IPS-NIHi11 (cell line): ENCODE results near the gene SYT8.
"Not testable (repeated sequence)": the region's sequence is repeated elsewhere in the genome, so short reads cannot be mapped to it uniquely, and the experiment has no call there.

Source experiments
- DNase-seq: peaks from one replicate; pipeline ENCODE4 v3.0.0; 2012; ENCODE audit warnings: mixed read lengths, low spot score

SYT8 gene

GRCh38 chr11:1834779-1835670 is at the start of gene SYT8:
Gene SYT8, plus strand, starts transcription at chr11:1834990. Its CDS starts 116 bp downstream, at chr11:1835106.
- DNase-seq: no peak

GRCh38 chr11:1785749-1786413 is 48.9 kb upstream of the SYT8 start:
- DNase-seq: no peak

GRCh38 chr11:1786466-1786865 is 48.3 kb upstream of the SYT8 start:
- DNase-seq: no peak

- no peak for DNase-seq
Observed at GRCh38 chr11:1791912-1792311, 42.9 kb upstream of the SYT8 start.

- DNase-seq: no peak
Observed at GRCh38 chr11:1792461-1792860, 42.3 kb upstream of the SYT8 start.

GRCh38 chr11:1793081-1793480 is 41.7 kb upstream of the SYT8 start:
- no peak for DNase-seq

GRCh38 chr11:1796413-1797011 is 38.3 kb upstream of the SYT8 start:
- no peak for DNase-seq

- DNase-seq: no peak
Observed at GRCh38 chr11:1797391-1798125, 37.2 kb upstream of the SYT8 start.

GRCh38 chr11:1803246-1803645 is 31.5 kb upstream of the SYT8 start:
- DNase-seq: no peak

- DNase-seq: not testable (repeated sequence)
Observed at GRCh38 chr11:1803835-1804519, 30.8 kb upstream of the SYT8 start.

GRCh38 chr11:1805525-1805924 is 29.3 kb upstream of the SYT8 start:
- no peak for DNase-seq

GRCh38 chr11:1807264-1807995 is 27.4 kb upstream of the SYT8 start:
- peak; percentile 45 for DNase-seq

- DNase-seq: no peak
Observed at GRCh38 chr11:1810761-1811160, 24.0 kb upstream of the SYT8 start.

- no peak for DNase-seq
Observed at GRCh38 chr11:1812274-1812673, 22.5 kb upstream of the SYT8 start.

- no peak for DNase-seq
Observed at GRCh38 chr11:1812801-1813200, 22.0 kb upstream of the SYT8 start.

- not testable (repeated sequence) for DNase-seq
Observed at GRCh38 chr11:1813356-1813755, 21.4 kb upstream of the SYT8 start.

GRCh38 chr11:1814691-1815090 is 20.1 kb upstream of the SYT8 start:
- no peak for DNase-seq

- DNase-seq: no peak
Observed at GRCh38 chr11:1815311-1815710, 19.5 kb upstream of the SYT8 start.

GRCh38 chr11:1815751-1816150 is 19.0 kb upstream of the SYT8 start:
- DNase-seq: no peak

- no peak for DNase-seq
Observed at GRCh38 chr11:1817000-1817399, 17.8 kb upstream of the SYT8 start.

GRCh38 chr11:1817511-1817910 is 17.3 kb upstream of the SYT8 start:
- DNase-seq: no peak
